Measurements from ENCODE around the gene MT1G.
"Not testable (repeated sequence)": the region's sequence is repeated elsewhere in the genome, so short reads cannot be mapped to it uniquely, and the experiment has no call there.

MT1G gene

GRCh38 chr16:56684256-56684925, 16.5 kb upstream of the MT1G start:
- no peak for DNase-seq

- no peak for DNase-seq
Observed at GRCh38 chr16:56683424-56684172, 15.7 kb upstream of the MT1G start.

GRCh38 chr16:56682703-56683397, 15.0 kb upstream of the MT1G start:
- no peak for DNase-seq

- DNase-seq, result peak; percentile 88 to 95
Observed at GRCh38 chr16:56681939-56682702, 14.3 kb upstream of the MT1G start, which contains the start of gene MT1X. Gene MT1X, plus strand, starts transcription at chr16:56682470. Its CDS starts 71 bp downstream, at chr16:56682541.

GRCh38 chr16:56679818-56680217, 12.0 kb upstream of the MT1G start:
- DNase-seq, result peak; percentile 8 to 17

GRCh38 chr16:56679078-56679730, 11.3 kb upstream of the MT1G start:
- no peak for DNase-seq

GRCh38 chr16:56677474-56677873, 9.6 kb upstream of the MT1G start:
- DNase-seq, result no peak

- peak in 1 of 2 donors; percentile 20 for DNase-seq
Observed at GRCh38 chr16:56675685-56676210, 7.9 kb upstream of the MT1G start.

- not testable (repeated sequence) for DNase-seq
Observed at GRCh38 chr16:56674570-56674969, 6.7 kb upstream of the MT1G start.

- DNase-seq, result peak; percentile 48 to 53
Observed at GRCh38 chr16:56673921-56674320, 6.1 kb upstream of the MT1G start.

- DNase-seq, result no peak
Observed at GRCh38 chr16:56672761-56673536, 5.1 kb upstream of the MT1G start.

- DNase-seq, result not testable (repeated sequence)
Observed at GRCh38 chr16:56672171-56672570, 4.3 kb upstream of the MT1G start.

GRCh38 chr16:56671691-56672090, 3.8 kb upstream of the MT1G start:
- DNase-seq, result peak; percentile 17 to 41

GRCh38 chr16:56670620-56670934, 2.7 kb upstream of the MT1G start:
- DNase-seq, result no peak

GRCh38 chr16:56669840-56670619, 2.2 kb upstream of the MT1G start:
- peak; percentile 37 to 48 for DNase-seq

GRCh38 chr16:56669005-56669839, 1.4 kb upstream of the MT1G start, which contains the start of gene MT1H:
Gene MT1H, plus strand, starts transcription at chr16:56669814. Its CDS starts 71 bp downstream, at chr16:56669885.
- peak in 1 of 2 donors; percentile 8 for DNase-seq

- DNase-seq, result not testable (repeated sequence)
Observed at GRCh38 chr16:56665286-56666261, 2.3 kb downstream of the MT1G start.

- no peak for DNase-seq
Observed at GRCh38 chr16:56664506-56664905, 3.4 kb downstream of the MT1G start.

Measured in inflammatory macrophage (primary cell).